Loucy (cell line): ENCODE results near the gene PTGFRN.

Source experiments
- H2AFZ ChIP-seq: fragments of 200-600 bp; sonication (generic); 2 replicates; pipeline ENCODE4 v1.6.0; 2016; ENCODE audit warnings: antibody characterized with exemption, mild to moderate bottlenecking, low read length, moderate library complexity
- H3F3A ChIP-seq: fragments of 200-600 bp; 2 replicates; pipeline ENCODE4 v1.6.0; 2016; ENCODE audit warnings: antibody characterized with exemption, low read depth, mild to moderate bottlenecking
- H3K27me3 ChIP-seq: fragments of 200-600 bp; sonication (generic); 2 replicates; pipeline ENCODE4 v1.6.1; 2014; ENCODE audit warnings: low read length, mild to moderate bottlenecking; ENCODE audit not compliant: insufficient read depth, poor library complexity, severe bottlenecking
- H3K36me3 ChIP-seq: fragments of 200-600 bp; sonication (generic); 2 replicates; pipeline ENCODE4 v1.6.1; 2016; ENCODE audit warnings: low read length; ENCODE audit not compliant: insufficient read depth
- H3K4me1 ChIP-seq: fragments of 200-600 bp; sonication (generic); 2 replicates; pipeline ENCODE4 v1.5.1; 2014; ENCODE audit warnings: low read length, mild to moderate bottlenecking; ENCODE audit not compliant: insufficient read depth, poor library complexity, severe bottlenecking
- H3K4me2 ChIP-seq: fragments of 200-600 bp; sonication (generic); 2 replicates; pipeline ENCODE4 v1.6.0; 2014; ENCODE audit warnings: antibody characterized with exemption, low read length, low read depth, mild to moderate bottlenecking; ENCODE audit not compliant: poor library complexity, severe bottlenecking
- H3K4me3 ChIP-seq: fragments of 200-600 bp; sonication (generic); 2 replicates; pipeline ENCODE4 v1.5.1; 2014; ENCODE audit warnings: low read length, mild to moderate bottlenecking, mixed read lengths; ENCODE audit not compliant: poor library complexity, severe bottlenecking
- H3K79me2 ChIP-seq: fragments of 200-600 bp; sonication (generic); 2 replicates; pipeline ENCODE4 v1.6.1; 2014; ENCODE audit warnings: low read length; ENCODE audit not compliant: insufficient read depth
- H3K9ac ChIP-seq: fragments of 200-600 bp; sonication (generic); 2 replicates; pipeline ENCODE4 v1.6.0; 2014; ENCODE audit warnings: mild to moderate bottlenecking, low read depth, low read length, moderate library complexity; ENCODE audit not compliant: poor library complexity, severe bottlenecking
- H3K9me2 ChIP-seq: fragments of 200-600 bp; sonication (generic); replicated peaks from 2 replicates; pipeline ENCODE4 v1.6.1; 2016; ENCODE audit warnings: low read depth, low read length, mixed read lengths
- H3K9me3 ChIP-seq: fragments of 200-600 bp; sonication (generic); 2 replicates; pipeline ENCODE4 v1.6.1; 2014; ENCODE audit warnings: mild to moderate bottlenecking, antibody characterized with exemption, low read length, low read depth; ENCODE audit not compliant: insufficient read depth
- H4K20me1 ChIP-seq: fragments of 200-600 bp; sonication (generic); 2 replicates; pipeline ENCODE4 v1.6.0; 2014; ENCODE audit warnings: antibody characterized with exemption, low read length, mild to moderate bottlenecking; ENCODE audit not compliant: insufficient read depth, poor library complexity, severe bottlenecking
- EZH2phosphoT487 ChIP-seq: fragments of 200-600 bp; IDR thresholded peaks from 2 replicates; pipeline ENCODE4 v1.6.1; 2018; ENCODE audit warnings: antibody characterized with exemption, mild to moderate bottlenecking, moderate library complexity, borderline replicate concordance
- TF ChIP-seq, protein P1 (sequence below): fragments of 200-600 bp; sonication (generic); conservative IDR thresholded peaks from 2 replicates; pipeline ENCODE4 v1.5.1; 2014; ENCODE audit warnings: mild to moderate bottlenecking, antibody characterized with exemption, low read length

PTGFRN gene

DNA sequence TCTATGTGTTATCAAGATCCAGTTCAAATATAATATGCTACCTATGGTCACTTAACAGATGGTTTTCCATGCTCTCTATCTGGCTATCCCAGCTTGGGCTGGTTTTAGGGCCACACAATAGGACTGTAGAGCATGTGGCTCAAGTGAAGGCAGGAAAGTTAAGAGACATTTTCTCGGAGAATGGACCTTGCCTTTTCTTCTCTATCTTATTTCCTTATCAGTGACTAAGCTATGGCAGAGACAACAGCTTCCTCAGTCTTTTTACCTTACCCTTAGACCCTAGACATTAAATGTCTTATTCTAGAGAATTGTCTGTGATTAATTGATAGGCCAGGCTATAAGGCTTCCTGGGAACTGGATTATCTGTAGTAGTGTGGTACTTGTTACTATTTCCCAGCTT, 120.0 kb downstream of the PTGFRN start:
- H3K4me2 ChIP-seq: no peak overlapping the region
- no peak overlapping the region for H2AFZ ChIP-seq
- no peaks in the 10 kb centered on the region for H3K79me2 ChIP-seq
- H3K4me3 ChIP-seq: no peak overlapping the region
- H3F3A ChIP-seq: no peaks in the 10 kb centered on the region
- TF ChIP-seq, protein P1, sequence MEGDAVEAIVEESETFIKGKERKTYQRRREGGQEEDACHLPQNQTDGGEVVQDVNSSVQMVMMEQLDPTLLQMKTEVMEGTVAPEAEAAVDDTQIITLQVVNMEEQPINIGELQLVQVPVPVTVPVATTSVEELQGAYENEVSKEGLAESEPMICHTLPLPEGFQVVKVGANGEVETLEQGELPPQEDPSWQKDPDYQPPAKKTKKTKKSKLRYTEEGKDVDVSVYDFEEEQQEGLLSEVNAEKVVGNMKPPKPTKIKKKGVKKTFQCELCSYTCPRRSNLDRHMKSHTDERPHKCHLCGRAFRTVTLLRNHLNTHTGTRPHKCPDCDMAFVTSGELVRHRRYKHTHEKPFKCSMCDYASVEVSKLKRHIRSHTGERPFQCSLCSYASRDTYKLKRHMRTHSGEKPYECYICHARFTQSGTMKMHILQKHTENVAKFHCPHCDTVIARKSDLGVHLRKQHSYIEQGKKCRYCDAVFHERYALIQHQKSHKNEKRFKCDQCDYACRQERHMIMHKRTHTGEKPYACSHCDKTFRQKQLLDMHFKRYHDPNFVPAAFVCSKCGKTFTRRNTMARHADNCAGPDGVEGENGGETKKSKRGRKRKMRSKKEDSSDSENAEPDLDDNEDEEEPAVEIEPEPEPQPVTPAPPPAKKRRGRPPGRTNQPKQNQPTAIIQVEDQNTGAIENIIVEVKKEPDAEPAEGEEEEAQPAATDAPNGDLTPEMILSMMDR: no peak
- H3K36me3 ChIP-seq: no peaks in the 10 kb centered on the region
- H4K20me1 ChIP-seq: no peaks in the 10 kb centered on the region
- no peaks in the 10 kb centered on the region for H3K4me1 ChIP-seq
- H3K9me3 ChIP-seq: no peaks in the 10 kb centered on the region
- H3K27me3 ChIP-seq: no peaks in the 10 kb centered on the region
- H3K9ac ChIP-seq: no peak overlapping the region
- no peaks in the 10 kb centered on the region for H3K9me2 ChIP-seq

DNA sequence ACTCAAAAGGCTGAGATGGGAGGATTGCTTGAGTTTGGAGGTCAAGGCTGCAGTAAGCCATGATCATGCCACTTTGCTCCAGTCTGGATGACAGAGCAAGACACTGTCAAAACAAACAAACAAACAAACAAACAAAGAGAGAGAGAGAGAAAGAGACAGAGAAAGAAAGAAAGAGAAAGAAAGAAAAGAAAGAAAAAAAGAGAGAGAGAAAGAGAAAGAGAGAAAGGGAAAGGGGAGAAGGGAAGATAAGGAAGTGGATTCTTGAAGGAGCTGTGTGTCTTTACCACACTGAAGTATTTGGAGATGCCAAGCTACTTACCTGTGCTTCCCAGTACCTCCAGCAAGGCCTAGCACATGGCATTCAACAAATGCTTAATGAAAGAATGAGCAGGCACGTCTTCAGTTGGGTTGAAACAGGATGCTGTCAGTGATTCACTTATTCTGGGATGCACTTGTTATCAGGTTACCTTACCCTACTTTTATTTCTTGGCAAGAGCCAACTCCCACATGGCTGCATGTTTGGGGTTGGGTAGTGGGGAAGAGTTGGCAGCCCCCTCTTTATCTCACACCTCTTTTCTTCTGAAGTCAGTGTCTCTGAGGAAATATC, 120.7 kb downstream of the PTGFRN start:
- no peaks in the 10 kb centered on the region for H3K27me3 ChIP-seq
- H4K20me1 ChIP-seq: no peaks in the 10 kb centered on the region
- no peaks in the 10 kb centered on the region for H3K9me2 ChIP-seq
- no peak overlapping the region for H3K4me3 ChIP-seq
- no peaks in the 10 kb centered on the region for H3K79me2 ChIP-seq
- H3K9me3 ChIP-seq: no peaks in the 10 kb centered on the region
- no peak overlapping the region for H3K9ac ChIP-seq
- H3K4me1 ChIP-seq: no peaks in the 10 kb centered on the region
- no peak overlapping the region for H2AFZ ChIP-seq
- H3F3A ChIP-seq: no peaks in the 10 kb centered on the region
- no peak for TF ChIP-seq EZH2phosphoT487
- TF ChIP-seq, protein P1: no peak
- no peak overlapping the region for H3K4me2 ChIP-seq
- H3K36me3 ChIP-seq: no peaks in the 10 kb centered on the region

DNA sequence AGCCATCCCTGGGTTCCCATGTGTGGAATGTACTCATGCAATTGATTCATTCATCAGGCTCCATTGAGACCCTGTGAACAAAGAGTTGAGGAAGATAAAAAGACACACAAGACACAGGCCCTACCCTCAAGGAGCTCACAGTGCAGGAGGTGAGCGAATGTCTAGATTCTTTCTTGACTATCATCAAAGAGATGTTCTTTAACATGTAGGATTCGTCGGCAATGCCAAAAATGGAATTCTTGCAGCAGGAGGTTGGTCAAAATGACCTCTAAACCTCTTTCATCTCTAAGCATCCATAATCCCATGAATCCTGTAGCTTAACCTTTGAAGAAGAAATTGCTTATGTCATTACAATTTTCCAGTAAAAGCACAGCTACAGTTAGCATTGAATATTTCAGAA, 122.5 kb downstream of the PTGFRN start:
- Histone ChIP-seq H3K4me1 (no peaks in the 10 kb centered on the region), H3K4me2 (no peak overlapping the region), H3F3A (no peaks in the 10 kb centered on the region), H2AFZ (no peak overlapping the region), H4K20me1 (no peaks in the 10 kb centered on the region), H3K9me2 (no peaks in the 10 kb centered on the region), H3K36me3 (no peaks in the 10 kb centered on the region), H3K27me3 (no peaks in the 10 kb centered on the region), H3K4me3 (no peak overlapping the region), H3K9ac (no peak overlapping the region), H3K79me2 (no peaks in the 10 kb centered on the region), H3K9me3 (no peaks in the 10 kb centered on the region)
- no peak for TF ChIP-seq EZH2phosphoT487
- TF ChIP-seq, protein P1: no peak
